CMK (cell line): Measurements from ENCODE around the gene TWIST2.

Experiments
- DNase-seq: peaks from one replicate; pipeline ENCODE4 v3.0.0-alpha.2; 2010; ENCODE audit warnings: low read depth

TWIST2 gene

GRCh38 chr2:238920053-238920452, 72.2 kb downstream of the TWIST2 start:
- DNase-seq, result no peak

DNA sequence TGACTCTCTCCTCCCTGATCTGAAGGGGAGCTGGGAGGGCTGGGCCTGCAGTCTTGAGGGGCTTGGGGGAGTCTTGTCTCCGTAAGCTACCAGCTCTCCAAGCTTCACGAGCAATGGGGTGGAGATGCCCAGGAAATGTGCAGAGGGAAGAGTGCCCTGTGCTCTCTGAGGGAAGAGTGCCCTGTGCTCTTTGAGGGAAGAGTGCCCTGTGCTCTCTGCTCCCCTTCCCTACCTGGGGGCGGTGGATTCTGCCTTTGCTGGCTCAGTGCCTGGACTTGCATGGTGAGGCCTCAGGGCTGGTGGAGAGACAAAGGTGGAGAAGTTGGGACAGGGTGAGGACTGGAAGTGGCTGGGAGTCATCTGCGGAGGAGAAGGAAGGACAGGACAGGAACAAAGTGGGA, 72.7 kb downstream of the TWIST2 start:
- DNase-seq, result no peak

DNA sequence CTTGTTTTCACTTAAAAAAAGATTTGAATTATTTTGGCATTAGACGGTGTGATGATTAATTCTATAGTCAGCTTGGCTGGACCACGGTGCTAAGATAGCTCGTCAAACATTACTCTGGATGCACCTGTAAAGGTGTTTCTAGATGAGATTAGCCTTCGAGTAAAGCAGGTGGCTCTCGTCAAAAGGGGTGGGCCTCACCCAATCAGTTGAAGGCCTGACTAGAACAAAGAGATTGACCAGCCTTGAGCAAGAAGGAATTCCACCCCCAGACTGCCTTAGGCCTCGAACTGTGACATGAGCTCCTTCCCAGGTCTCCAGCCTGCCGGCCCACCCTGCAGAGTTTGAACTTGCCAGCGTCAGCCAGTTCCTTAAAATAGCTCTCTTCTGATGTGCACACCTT, 73.4 kb downstream of the TWIST2 start:
- no peak for DNase-seq

GRCh38 chr2:238921681-238922319, 73.9 kb downstream of the TWIST2 start:
- DNase-seq, result no peak

DNA sequence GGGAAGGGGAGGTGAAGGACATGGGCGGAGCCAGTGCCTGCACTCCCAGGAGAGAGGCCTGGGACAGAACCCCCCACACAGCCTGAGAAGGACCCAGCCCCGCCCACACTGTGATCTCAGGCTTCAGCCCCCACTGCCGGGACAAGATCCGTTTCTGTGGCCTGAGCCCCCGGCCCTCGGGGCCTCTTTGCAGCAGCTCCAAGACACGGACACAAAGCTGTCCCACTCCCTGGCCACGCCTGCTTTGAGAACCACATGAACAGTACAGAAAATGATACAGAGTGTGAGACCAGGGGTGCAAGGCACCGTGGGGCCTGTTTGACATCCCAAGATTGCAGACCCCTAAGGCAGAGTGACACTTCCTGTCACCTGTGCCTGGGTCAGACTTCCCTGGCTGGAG, 74.5 kb downstream of the TWIST2 start:
- DNase-seq, result no peak

DNA sequence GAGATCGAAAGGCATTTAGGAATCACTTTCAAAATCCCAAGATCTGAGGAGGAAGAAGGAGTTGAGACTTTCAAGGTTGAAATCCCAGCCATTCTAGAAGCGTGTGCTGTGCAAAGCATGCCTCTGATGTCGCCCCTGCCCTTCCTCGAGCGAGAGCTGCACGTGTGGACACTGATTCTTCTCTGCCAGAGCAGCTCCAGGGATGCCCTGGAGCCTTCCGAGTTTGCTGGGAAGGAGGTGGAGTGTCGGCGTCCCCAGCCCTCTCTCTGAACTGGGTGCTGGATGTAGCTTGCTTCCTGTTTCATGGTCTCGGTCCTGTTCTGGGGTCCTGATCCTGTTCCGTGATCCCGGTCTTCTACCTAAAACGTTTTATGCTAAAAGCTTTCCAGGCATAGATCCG, 76.1 kb downstream of the TWIST2 start:
- no peak for DNase-seq

DNA sequence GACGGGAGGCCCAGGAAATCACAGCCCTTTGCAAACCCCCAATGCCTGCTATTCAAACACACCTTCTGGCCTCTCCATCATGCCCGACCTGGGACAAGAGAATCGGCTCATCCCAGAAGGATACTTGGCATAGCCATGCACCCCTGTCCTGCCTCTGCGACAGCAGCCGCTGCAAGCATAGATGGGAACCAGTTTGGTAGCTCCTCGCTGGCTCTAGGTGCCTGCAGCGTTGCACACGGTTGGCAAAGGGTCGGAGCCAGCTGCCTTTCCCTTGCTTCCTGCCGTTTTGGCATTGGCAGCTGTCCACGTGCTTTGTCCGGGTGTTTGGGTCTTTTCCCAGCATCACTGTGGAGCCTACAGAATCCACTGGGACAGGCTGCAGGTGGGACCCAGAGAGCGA, 76.9 kb downstream of the TWIST2 start:
- no peak for DNase-seq

GRCh38 chr2:238925281-238925680, 77.4 kb downstream of the TWIST2 start:
- DNase-seq, result no peak

GRCh38 chr2:238925816-238926521, 78.1 kb downstream of the TWIST2 start:
- DNase-seq, result no peak

GRCh38 chr2:238926761-238927611, 79.1 kb downstream of the TWIST2 start:
- no peak for DNase-seq

DNA sequence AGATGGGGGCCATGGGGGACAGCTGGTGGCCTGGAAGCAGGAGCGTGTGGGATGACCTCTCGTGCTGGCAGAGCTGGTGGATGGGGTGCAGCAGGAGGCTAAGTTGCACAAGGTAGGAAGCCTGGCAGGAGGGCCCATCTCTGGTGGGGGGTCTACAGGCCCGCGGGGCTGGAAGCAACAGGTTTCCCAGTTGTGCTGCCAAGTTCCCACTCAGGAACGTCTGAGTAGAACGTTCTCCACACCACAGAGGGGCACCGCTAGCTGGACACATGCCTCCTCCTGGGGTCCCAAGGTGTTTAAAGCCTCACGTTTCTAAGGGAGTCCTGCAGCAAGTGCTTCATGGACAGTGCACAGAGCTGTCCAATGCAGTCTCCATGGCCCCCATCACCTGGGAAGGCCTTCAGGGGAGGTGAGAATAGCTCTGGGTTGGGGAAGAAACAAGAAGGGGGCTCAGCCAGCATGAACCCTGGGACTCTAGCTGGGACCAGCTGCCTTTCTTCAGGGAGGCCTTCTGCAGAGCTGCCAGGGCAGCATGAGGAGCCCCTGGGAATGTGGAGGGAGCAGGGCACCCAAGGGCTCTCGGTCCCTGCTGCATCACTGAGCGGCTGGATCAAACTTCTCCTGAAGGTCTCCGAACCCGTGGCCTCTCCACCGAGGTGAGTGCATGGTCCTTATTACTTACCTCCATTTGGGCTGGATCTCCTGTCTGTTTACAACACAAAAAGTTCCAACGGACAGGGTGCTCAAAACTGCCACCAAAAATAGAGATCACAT, 80.0 kb downstream of the TWIST2 start:
- DNase-seq, result no peak

DNA sequence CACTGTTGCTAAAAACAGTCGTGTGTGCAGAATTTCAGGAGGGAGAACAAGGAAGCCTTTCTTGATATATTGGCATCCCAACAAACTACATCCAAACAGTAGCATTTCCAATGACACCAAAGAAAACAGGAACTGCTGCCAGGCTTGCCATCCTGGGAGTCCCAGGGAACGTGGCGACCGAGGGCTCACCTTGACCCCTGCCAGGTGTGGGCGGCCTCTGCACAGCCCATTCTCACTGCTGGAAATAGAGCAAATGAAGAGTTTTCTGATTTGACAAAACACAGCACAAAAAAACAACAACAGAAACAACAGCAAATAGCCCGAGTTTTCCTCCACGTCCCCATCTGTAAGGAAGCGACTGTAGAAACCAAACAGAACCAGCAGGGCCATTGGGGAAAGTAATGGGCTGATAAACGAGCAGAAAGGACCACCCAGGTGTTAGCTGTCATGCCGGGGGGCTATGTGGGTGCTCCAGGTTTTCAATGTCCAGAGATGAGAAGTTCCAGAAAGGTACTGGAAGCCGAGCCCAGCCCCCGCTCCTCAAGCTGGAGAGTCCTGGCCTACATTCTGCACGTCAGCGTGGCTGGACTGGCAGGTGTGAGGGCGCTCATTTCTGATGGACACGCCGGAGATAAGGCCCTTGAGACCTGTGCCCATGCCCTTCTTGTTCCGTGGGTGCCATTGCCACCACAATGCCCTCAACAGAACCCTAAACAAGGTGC, 80.8 kb downstream of the TWIST2 start:
- no peak for DNase-seq

DNA sequence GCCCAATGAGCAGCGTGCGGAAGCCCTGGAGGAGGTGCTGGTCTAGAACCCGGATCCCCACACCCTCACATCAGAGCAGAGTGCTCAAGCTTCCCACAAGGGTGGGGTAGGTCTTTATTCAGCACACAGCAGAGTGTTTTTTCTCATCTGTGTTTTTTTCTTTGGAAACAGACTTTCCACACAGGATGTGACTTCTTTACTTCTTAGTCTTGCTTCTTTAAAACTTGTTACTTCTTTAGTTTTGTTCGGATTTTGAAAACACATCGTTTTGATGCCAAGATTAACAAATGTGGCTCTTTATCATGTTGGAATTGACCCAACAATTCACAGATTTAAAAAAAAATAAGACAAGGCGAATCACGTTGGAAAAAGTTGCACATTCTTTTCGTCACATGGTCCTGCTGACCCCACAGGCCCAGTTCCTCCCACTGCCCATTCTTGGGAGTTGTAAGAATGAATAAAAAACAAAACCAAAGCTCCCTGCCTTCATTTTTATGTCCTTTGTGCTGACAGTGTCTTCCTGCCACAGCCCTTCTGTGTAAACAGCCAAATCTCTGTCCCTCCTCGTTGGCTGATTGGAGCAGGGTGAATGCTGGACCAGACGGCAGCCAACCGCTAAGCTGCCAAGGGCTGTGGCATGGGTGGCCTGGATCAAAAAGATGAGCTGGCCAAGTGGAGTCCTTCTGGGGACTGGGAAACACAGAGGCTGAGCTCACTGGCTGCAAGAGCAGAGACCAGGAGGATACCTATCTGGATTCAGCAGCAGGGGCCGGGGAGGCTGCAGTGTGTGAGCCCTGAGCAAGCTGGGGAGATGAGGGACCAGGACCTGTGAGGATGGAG, 81.6 kb downstream of the TWIST2 start:
- no peak for DNase-seq

DNA sequence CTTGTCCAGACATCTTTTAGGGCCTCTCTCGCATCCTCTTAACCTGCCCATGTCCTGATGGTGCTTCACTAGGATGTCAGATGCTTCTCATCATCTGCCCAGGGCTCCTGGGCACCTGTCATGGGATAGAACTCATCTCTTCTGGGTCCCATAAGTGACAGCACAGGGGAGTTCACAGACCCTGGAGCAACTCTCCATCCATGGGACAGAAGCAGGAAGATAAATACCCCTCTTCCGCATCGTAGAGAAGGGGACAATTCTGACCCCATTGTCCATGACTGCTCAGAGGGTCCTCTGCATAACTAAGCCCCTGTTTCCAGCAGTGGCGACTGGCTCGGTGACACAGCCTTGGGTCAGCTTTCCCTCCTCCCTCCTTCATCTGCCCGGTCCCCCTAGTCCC, 82.3 kb downstream of the TWIST2 start:
- no peak for DNase-seq

DNA sequence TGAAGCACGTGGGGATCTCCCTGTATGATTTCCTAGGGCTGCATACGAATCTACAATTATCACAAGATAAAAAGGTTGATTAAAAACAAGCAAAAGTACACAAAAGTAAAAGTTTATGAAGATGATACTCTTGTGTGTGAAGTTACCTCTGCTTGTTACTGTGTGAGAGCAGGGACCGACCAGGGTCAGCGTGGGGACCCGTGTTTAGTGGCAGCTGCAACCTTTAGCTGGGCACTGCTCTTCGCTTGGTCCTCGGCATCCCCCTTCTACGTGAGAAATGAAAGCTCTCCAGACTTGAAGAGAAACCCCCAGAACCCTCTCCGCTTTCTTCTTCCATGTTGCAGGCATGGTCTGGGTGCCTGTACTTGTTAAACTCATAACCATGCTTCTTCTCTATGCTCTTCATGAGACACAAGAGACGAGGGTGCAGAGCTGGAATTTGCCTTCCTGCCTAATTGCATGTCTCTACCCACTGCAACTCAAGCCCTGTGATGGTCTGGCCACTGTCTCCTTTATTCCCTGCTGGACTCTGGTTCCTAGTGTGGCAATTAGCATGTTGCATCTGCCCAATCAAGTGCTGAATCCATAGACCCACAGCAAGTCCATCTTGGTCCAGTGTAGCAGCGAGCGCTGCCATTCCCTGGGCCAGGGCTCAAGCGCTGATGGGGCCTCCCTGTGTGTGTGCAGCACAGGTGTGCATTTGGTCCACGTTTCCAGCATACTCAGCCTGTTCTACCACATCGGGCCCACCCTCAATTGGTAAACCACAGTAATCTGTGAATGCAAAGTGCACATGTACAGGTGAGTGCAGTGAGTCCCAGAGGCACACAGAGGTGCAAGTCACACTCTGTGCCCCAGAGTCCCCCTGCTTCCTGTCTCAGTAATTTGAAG, 88.5 kb downstream of the TWIST2 start:
- no peak for DNase-seq

GRCh38 chr2:238938003-238938400, 90.1 kb downstream of the TWIST2 start:
- no peak for DNase-seq

GRCh38 chr2:238938401-238939055, 90.6 kb downstream of the TWIST2 start:
- DNase-seq, result no peak

GRCh38 chr2:238939074-238939473, 91.2 kb downstream of the TWIST2 start:
- DNase-seq, result no peak
